Measurements from ENCODE around the gene ALDH1A2. TPM values are rescaled to one million over a fixed set of nuclear protein-coding genes. Genes with fewer than 3 reads are reported as not detected.
"Not testable (repeated sequence)": the region's sequence is repeated elsewhere in the genome, so short reads cannot be mapped to it uniquely, and the experiment has no call there.

Gene ALDH1A2
- total RNA-seq, 1 donor from 2014 or later: 2.4 TPM

GRCh38 chr15:58049520-58050227, 15.8 kb downstream of the ALDH1A2 start:
- Mint-ChIP-seq H3K27ac (no peak overlapping the region), H3K4me1 (ENCODE audit: low read depth) (peaks cover 23% of the 10 kb centered on the region), H3K9me3 (ENCODE audit: low read depth) (peaks cover 2% of the 10 kb centered on the region), H3K4me3 (ENCODE audit: low read depth) (no peak overlapping the region), H3K36me3 (ENCODE audit: insufficient read depth) (no peaks in the 10 kb centered on the region), H3K27me3 (peaks cover 38% of the 10 kb centered on the region)
- TF ChIP-seq, protein P1, sequence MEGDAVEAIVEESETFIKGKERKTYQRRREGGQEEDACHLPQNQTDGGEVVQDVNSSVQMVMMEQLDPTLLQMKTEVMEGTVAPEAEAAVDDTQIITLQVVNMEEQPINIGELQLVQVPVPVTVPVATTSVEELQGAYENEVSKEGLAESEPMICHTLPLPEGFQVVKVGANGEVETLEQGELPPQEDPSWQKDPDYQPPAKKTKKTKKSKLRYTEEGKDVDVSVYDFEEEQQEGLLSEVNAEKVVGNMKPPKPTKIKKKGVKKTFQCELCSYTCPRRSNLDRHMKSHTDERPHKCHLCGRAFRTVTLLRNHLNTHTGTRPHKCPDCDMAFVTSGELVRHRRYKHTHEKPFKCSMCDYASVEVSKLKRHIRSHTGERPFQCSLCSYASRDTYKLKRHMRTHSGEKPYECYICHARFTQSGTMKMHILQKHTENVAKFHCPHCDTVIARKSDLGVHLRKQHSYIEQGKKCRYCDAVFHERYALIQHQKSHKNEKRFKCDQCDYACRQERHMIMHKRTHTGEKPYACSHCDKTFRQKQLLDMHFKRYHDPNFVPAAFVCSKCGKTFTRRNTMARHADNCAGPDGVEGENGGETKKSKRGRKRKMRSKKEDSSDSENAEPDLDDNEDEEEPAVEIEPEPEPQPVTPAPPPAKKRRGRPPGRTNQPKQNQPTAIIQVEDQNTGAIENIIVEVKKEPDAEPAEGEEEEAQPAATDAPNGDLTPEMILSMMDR (IDR thresholded peaks at IDR 0.05; ENCODE audit: unreplicated experiment): no peak
- DNase-seq (ENCODE audit: low spot score, unreplicated experiment): no peak

- TF ChIP-seq, protein P1 (IDR thresholded peaks at IDR 0.05; ENCODE audit: unreplicated experiment): no peak
- Mint-ChIP-seq H3K27me3 (peaks cover 35% of the 10 kb centered on the region), H3K36me3 (ENCODE audit: insufficient read depth) (no peaks in the 10 kb centered on the region), H3K9me3 (ENCODE audit: low read depth) (peaks cover 2% of the 10 kb centered on the region), H3K27ac (no peak overlapping the region), H3K4me3 (ENCODE audit: low read depth) (no peak overlapping the region), H3K4me1 (ENCODE audit: low read depth) (peaks cover 20% of the 10 kb centered on the region)
- DNase-seq (ENCODE audit: low spot score, unreplicated experiment): no peak
Observed at GRCh38 chr15:58048261-58048660, 17.2 kb downstream of the ALDH1A2 start.

- peaks cover 2% of the 10 kb centered on the region for H3K9me3 Mint-ChIP-seq (ENCODE audit: low read depth)
- H3K27ac Mint-ChIP-seq: no peak overlapping the region
- peaks cover 39% of the 10 kb centered on the region for H3K27me3 Mint-ChIP-seq
- no peaks in the 10 kb centered on the region for H3K36me3 Mint-ChIP-seq (ENCODE audit: insufficient read depth)
- no peak for DNase-seq (ENCODE audit: low spot score, unreplicated experiment)
- TF ChIP-seq, protein P1 (IDR thresholded peaks at IDR 0.05; ENCODE audit: unreplicated experiment): no peak
- H3K4me1 Mint-ChIP-seq (ENCODE audit: low read depth): peaks cover 20% of the 10 kb centered on the region
- H3K4me3 Mint-ChIP-seq (ENCODE audit: low read depth): no peak overlapping the region
Observed at GRCh38 chr15:58047149-58047548, 18.4 kb downstream of the ALDH1A2 start.

DNA sequence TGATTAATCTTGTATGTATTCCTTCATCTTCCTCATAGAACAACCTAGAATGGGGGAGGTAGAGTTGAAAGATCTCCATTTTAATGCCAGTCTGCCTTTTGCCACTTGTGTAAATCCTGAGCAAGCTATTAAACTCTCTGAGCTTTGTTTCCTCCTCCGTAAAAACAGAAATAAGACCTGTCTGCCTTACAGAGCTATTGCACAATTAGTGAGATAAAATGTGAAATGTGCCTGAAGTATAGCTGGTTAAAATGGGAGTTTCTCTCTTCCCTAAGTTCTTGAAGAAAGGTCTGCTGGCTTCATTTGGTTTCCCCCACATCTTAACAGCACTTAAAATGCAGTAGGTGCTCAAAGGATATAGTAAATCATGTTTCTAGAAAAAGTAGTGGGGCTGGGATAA, 19.0 kb downstream of the ALDH1A2 start:
- peaks cover 2% of the 10 kb centered on the region for H3K9me3 Mint-ChIP-seq (ENCODE audit: low read depth)
- H3K4me3 Mint-ChIP-seq (ENCODE audit: low read depth): no peak overlapping the region
- H3K36me3 Mint-ChIP-seq (ENCODE audit: insufficient read depth): no peaks in the 10 kb centered on the region
- peaks cover 20% of the 10 kb centered on the region for H3K4me1 Mint-ChIP-seq (ENCODE audit: low read depth)
- H3K27ac Mint-ChIP-seq: peak overlapping the region; percentile 23
- peaks cover 39% of the 10 kb centered on the region for H3K27me3 Mint-ChIP-seq
- TF ChIP-seq, protein P1 (IDR thresholded peaks at IDR 0.05; ENCODE audit: unreplicated experiment): no peak
- DNase-seq (ENCODE audit: low spot score, unreplicated experiment): no peak

DNA sequence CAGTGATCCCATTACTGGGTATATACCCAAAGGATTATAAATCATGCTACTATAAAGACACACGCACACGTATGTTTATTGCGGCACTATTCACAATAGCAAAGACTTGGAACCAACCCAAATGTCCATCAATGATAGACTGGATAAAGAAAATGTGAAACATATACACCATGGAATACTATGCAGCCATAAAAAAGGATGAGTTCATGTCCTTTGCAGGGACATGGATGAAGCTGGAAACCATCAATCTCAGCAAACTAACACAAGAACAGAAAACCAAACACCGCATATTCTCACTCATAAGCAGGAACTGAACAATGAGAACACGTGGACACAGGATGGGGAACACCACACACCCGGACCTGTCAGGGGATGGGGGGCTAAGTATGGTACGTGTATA, 20.1 kb downstream of the ALDH1A2 start:
- H3K36me3 Mint-ChIP-seq (ENCODE audit: insufficient read depth); H3K4me3 Mint-ChIP-seq (ENCODE audit: low read depth); DNase-seq (ENCODE audit: low spot score, unreplicated experiment); H3K9me3 Mint-ChIP-seq (ENCODE audit: low read depth); H3K27ac Mint-ChIP-seq: not testable (repeated sequence)
- peaks cover 39% of the 10 kb centered on the region for H3K27me3 Mint-ChIP-seq
- peaks cover 20% of the 10 kb centered on the region for H3K4me1 Mint-ChIP-seq (ENCODE audit: low read depth)

GRCh38 chr15:58044551-58044950, 21.0 kb downstream of the ALDH1A2 start:
- TF ChIP-seq, protein P1 (IDR thresholded peaks at IDR 0.05; ENCODE audit: unreplicated experiment): no peak
- Mint-ChIP-seq H3K27me3 (peaks cover 35% of the 10 kb centered on the region), H3K27ac (no peak overlapping the region), H3K9me3 (ENCODE audit: low read depth) (peaks cover 2% of the 10 kb centered on the region), H3K36me3 (ENCODE audit: insufficient read depth) (no peaks in the 10 kb centered on the region), H3K4me3 (ENCODE audit: low read depth) (no peak overlapping the region), H3K4me1 (ENCODE audit: low read depth) (peaks cover 22% of the 10 kb centered on the region)
- no peak for DNase-seq (ENCODE audit: low spot score, unreplicated experiment)
